Muscle of leg (tissue), 11 donors: ENCODE data around the gene ZNF594. TPM values are rescaled to one million over a fixed set of nuclear protein-coding genes. Genes with fewer than 3 reads are reported as not detected.

ENCODE experiments used
- DNase-seq: peaks from one replicate; pipeline ENCODE4 v3.0.0; 2013
- H3K27ac ChIP-seq: one replicate; pipeline ENCODE4 v1.5.1; 2013; ENCODE audit warnings: mild to moderate bottlenecking, low read length, control low read depth
- H3K27me3 ChIP-seq: one replicate; pipeline ENCODE4 v1.6.1; 2013; ENCODE audit warnings: low read length; ENCODE audit not compliant: control insufficient read depth, insufficient read depth
- H3K36me3 ChIP-seq: one replicate; pipeline ENCODE4 v1.6.1; 2013; ENCODE audit warnings: low read length; ENCODE audit not compliant: control insufficient read depth, insufficient read depth
- H3K4me1 ChIP-seq: one replicate; pipeline ENCODE4 v1.6.1; 2013; ENCODE audit warnings: low read length; ENCODE audit not compliant: control insufficient read depth, insufficient read depth
- H3K4me3 ChIP-seq: one replicate; pipeline ENCODE4 v1.5.1; 2013; ENCODE audit warnings: low read length, control low read depth
- H3K9me3 ChIP-seq: replicated peaks from 2 replicates; pipeline ENCODE4 v1.6.1; 2013; ENCODE audit warnings: low read depth, low read length; ENCODE audit not compliant: control insufficient read depth
- WGBS: methylation state at CpG from one replicate; pipeline ENCODE4 v1.1.5; 2013; ENCODE audit warnings: missing lambda C conversion rate; ENCODE audit not compliant: insufficient coverage; 5-methylcytosine and 5-hydroxymethylcytosine counted together
- polyA plus RNA-seq, 8 donors: library from polyadenylated mRNA; unstranded; fragments of 120-200 nt; gene quantifications; one replicate each; pipeline versions ENCODE4 v1.2.1 to v1.2.3, GENCODE V29; 2013; ENCODE audit warnings: inconsistent platforms in 1 of 8, low replicate concordance in 1 of 8; ENCODE audit not compliant: insufficient read length in 8 of 8, insufficient read depth in 1 of 8
- total RNA-seq: library from RNA; stranded (reverse); fragments of 120-200 nt; gene quantifications from one replicate; pipeline ENCODE4 v1.2.4, GENCODE V29; 2013

ZNF594 gene
- total and polyA plus RNA-seq, 9 donors = 6.5 to 15.2 (median 8.6) TPM

DNA sequence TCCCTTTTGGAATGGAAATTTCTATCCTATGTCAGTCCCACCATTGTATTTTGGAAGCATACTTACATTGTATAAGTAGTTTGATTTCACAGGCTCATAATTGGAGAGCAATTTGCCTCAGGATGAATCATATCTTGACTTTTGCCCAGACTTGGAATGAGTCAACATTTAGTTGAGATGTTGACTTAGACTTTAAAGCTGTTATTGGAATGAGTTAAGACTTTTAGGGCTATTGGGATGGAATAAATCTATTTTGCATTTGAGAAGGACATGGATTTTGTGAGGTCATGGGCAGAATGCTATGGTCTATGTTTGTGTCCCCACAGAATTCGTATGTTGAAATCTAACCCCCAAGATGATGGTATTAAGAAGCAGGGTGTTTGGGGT is 12.2 kb upstream of the ZNF594 start:
- H3K27me3 ChIP-seq = no peaks in the 10 kb centered on the region
- H3K4me1 ChIP-seq = no peaks in the 10 kb centered on the region
- H3K4me3 ChIP-seq = no peak overlapping the region
- H3K9me3 ChIP-seq = no peaks in the 10 kb centered on the region
- no peak overlapping the region for H3K27ac ChIP-seq
- no peak for DNase-seq
- WGBS = 88% methylated on average over 1 of the region's 1 CpG
- no peaks in the 10 kb centered on the region for H3K36me3 ChIP-seq

DNA sequence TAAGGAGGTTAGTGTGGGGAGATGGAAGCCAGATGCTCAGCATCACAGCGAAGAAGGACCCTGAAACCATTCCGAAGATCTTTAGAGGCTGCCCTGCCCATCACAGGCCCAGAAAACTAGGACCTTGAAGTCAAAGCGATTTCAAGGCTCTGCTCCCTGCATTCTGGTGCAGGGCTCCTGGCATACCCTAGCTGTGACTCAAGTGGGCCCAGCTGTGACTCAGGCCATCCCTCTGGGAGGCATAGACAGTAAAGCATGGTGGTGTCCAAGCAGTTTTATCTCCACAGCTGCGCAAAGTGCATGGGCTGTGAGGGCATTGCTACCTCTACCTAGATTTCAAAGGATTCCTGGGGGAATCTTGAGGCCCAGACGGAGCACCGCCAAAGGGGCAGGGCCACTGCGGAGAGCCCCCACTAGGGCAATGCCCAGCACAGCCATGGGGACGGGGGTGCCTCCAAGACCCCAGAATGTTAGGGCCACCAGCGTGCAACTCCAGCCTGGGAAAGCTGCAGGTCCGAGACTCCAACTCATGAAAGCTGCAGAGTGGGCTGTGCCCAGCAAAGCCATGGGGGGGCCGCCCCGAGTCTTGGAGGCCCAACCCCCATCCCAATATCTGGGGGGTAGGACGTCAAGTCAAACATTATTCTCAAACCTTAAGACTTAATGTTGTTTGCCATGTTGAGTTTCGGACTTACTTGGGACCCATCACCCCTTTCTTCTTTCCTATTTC is 11.7 kb upstream of the ZNF594 start:
- no peak for DNase-seq
- Histone ChIP-seq H3K4me3 (no peak overlapping the region), H3K27me3 (no peaks in the 10 kb centered on the region), H3K4me1 (no peaks in the 10 kb centered on the region), H3K36me3 (no peaks in the 10 kb centered on the region), H3K27ac (no peak overlapping the region), H3K9me3 (no peaks in the 10 kb centered on the region)
- 95% methylated on average over 11 of the region's 14 CpGs for WGBS

DNA sequence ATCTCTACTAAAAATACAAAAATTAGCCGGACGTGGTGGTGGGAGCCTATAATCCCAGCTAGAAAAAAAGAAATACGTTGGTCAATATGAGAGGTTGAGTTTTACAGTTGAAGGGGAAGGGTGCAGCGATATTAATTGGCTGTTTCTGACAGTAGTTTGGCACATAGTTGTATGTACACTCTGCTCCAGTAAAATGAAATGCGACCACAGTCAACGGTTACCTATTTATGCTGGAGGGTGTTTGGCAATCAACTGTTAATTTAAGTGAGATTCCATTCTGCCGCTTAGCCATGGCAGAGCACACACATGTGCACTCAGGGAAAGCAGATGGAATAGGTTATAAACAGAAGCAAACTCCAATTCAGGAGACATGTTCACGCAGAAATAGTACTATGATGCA is 9.3 kb upstream of the ZNF594 start:
- no peak for DNase-seq
- 69% methylated on average over 6 of the region's 8 CpGs for WGBS
- H3K4me3 ChIP-seq = no peak overlapping the region
- no peaks in the 10 kb centered on the region for H3K36me3 ChIP-seq
- H3K9me3 ChIP-seq = no peaks in the 10 kb centered on the region
- H3K27ac ChIP-seq = no peak overlapping the region
- H3K27me3 ChIP-seq = no peaks in the 10 kb centered on the region
- no peaks in the 10 kb centered on the region for H3K4me1 ChIP-seq

DNA sequence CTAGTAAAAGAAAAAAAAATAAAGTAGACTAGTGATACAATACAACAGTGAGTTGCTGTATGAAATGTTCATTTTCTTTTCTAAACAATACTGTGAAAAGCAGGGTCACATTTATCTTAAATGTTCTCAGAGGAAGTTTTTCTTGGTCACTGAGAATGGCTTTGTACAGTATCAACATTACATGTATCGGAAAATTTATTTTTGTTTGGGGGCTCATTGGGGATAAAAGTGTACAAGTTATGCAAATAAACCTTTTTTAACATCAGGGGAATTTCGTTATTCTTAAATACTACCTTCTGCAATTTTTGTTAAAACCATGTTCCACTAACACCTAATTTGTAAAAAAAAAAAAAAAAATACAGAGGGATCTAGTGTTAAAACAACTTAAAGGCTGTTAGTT is 8.7 kb upstream of the ZNF594 start:
- Histone ChIP-seq H3K9me3 (no peaks in the 10 kb centered on the region), H3K27me3 (no peaks in the 10 kb centered on the region), H3K36me3 (no peaks in the 10 kb centered on the region), H3K4me3 (no peak overlapping the region), H3K4me1 (no peaks in the 10 kb centered on the region), H3K27ac (no peak overlapping the region)
- DNase-seq = no peak
- no CpG with 5 or more reads among the region's 2 CpGs for WGBS

DNA sequence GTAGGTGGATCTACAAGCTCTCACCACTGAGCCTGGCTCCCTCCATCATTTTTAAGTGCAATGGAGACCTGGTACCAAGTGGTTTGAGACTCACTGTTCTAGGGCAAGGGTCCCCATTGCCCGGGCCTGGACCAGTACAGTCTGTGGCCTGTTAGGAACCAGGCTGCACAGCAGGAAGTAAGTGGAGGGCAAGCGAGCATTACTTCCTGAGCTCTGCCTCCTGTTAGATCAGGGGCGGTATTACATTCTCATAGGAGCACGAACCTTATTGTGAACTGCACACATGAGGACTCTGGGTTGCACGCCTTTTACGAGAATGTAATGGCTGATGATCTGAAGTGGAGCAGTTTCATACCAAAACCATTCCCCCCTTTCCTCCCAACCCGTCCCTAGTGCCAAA is 6.8 kb upstream of the ZNF594 start:
- Histone ChIP-seq H3K4me3 (no peak overlapping the region), H3K27me3 (no peaks in the 10 kb centered on the region), H3K9me3 (no peaks in the 10 kb centered on the region), H3K36me3 (no peaks in the 10 kb centered on the region), H3K4me1 (no peaks in the 10 kb centered on the region), H3K27ac (no peak overlapping the region)
- 68% methylated on average over 2 of the region's 7 CpGs for whole genome bisulfite sequencing
- DNase-seq = no peak

DNA sequence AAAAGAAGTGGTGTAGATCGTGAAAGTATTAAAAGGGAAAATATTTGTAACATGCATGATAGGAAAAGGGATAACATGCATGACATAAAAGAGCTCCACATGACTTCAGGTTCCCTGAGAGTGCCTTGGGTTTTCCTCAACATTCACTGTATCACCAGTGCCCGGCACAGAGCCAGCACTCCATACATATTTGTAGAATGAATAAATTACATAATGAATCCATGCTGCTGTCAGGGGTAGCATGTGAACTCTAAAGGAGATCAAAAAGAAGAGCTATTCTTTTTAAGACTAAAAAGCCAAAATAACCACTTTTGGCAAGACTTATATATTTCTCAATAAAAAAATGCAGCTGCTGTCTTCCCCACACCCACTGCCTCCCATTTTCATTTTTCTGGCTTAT is 2.7 kb upstream of the ZNF594 start:
- Histone ChIP-seq H3K4me1 (peaks cover 9% of the 10 kb centered on the region), H3K27ac (no peak overlapping the region), H3K27me3 (no peaks in the 10 kb centered on the region), H3K36me3 (peaks cover 9% of the 10 kb centered on the region), H3K4me3 (no peak overlapping the region), H3K9me3 (peaks cover 11% of the 10 kb centered on the region)
- DNase-seq = no peak
- WGBS = no CpG with 5 or more reads among the region's 2 CpGs

DNA sequence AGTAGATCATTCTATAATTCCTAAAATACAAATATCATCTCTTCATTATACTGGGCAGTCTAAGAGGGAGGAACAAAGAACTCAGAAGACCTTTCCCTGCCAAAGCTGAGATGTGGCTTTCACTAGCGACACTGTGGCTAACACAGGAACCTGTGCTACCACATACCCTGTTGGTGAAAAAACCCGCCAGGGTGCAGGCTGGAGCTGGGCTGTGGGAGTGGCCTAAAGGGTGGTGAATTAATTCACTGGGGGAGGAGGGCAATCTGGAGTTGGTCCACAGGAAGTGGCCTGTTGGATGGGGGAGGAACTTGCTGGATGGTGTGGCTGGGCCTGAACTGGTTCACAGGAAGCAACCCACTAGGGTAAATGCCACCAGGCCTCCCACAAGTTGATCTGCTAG is 7.4 kb downstream of the ZNF594 start:
- H3K27me3 ChIP-seq = no peaks in the 10 kb centered on the region
- peaks cover 84% of the 10 kb centered on the region for H3K9me3 ChIP-seq
- no peak overlapping the region for H3K4me3 ChIP-seq
- no peak overlapping the region for H3K27ac ChIP-seq
- H3K36me3 ChIP-seq = peaks cover 17% of the 10 kb centered on the region
- no peak for DNase-seq
- H3K4me1 ChIP-seq = no peaks in the 10 kb centered on the region
- WGBS = 94% methylated on average over 2 of the region's 2 CpGs

DNA sequence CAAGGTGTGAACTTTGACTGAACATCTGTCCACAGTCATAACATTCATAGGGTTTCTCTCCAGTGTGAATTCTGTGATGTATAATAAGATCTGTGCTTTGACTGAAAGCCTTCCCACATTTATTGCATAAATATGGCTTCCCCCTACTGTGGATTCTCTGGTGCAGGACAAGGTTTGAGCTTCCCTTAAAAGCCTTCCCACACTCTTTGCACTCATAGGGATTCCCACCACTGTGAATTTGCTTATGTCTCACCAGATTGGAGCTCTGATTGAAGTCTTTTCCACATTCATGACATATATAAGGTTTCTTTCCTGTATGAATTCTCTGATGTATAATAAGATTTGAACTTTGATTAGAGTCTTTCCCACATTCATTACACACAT is 8.3 kb downstream of the ZNF594 start:
- DNase-seq = no peak
- Histone ChIP-seq H3K4me3 (no peak overlapping the region), H3K27me3 (no peaks in the 10 kb centered on the region), H3K36me3 (peaks cover 15% of the 10 kb centered on the region), H3K9me3 (peaks cover 84% of the 10 kb centered on the region), H3K4me1 (no peaks in the 10 kb centered on the region), H3K27ac (no peak overlapping the region)

DNA sequence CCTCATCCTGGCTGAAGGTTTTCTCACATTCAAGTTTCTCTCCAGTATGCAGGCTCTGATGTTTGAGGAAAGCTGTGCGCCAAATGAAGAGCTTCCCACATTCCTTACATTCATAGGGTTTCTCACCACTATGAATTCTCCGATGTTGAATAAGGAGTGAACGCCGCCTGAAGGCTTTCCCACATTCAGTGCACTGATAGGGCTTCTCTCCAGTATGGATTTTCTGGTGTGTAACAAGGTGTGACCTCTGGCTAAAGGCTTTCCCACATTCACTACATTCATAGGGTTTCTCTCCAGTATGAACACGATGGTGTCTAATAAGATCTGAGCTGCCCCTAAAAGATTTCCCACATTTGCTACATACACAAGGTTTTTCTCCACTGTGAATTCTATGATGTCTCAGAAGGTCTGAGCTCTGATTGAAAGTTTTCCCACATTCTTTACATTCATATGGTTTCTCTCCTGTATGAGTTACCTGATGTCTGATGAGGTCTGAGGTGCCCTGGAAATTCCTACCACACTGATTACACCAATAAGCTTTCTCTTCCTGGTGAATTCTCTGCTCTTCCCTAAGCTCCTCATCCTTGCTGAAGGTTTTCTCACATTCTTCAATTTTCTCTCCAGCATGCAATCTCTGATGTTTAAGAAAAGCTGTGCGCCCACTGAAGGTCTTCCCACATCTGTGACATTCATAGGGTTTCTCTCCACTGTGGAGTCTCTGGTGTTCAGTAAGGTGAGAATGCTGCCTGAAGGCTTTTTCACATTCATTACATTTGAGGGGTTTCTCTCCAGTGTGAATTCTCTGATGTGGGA is 8.9 kb downstream of the ZNF594 start:
- Histone ChIP-seq H3K36me3 (peaks cover 15% of the 10 kb centered on the region), H3K4me1 (no peaks in the 10 kb centered on the region), H3K27me3 (no peaks in the 10 kb centered on the region), H3K4me3 (no peak overlapping the region), H3K9me3 (peaks cover 82% of the 10 kb centered on the region), H3K27ac (no peak overlapping the region)
- no CpG with 5 or more reads among the region's 6 CpGs for WGBS
- DNase-seq = no peak

DNA sequence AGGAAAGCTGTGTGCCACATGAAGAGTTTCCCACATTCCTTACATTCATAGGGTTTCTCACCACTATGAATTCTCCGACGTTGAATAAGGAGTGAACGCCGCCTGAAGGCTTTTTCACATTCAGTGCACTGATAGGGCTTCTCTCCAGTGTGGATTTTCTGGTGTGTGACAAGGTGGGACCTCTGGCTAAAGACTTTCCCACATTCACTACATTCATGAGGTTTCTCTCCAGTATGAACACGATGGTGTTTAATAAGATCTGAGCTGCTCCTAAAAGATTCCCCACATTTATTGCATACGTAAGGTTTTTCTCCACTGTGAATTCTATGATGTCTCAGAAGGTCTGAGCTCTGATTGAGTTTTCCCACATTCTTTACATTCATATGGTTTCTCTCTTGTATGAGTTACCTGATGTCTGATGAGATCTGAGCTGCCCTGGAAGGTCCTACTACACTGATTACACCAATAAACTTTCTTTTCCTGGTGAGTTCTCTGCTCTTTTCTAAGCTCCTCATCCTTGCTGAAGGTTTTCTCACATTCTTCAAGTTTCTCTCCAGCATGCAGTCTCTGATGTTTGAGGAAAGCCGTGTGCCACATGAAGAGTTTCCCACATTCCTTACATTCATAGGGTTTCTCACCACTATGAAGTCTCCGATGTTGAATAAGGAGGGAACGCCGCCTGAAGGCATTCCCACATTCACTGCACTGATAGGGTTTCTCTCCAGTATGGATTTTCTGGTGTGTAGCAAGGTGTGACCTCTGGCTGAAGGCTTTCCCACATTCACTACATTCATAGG is 10.0 kb downstream of the ZNF594 start:
- Histone ChIP-seq H3K4me3 (no peak overlapping the region), H3K27ac (no peak overlapping the region), H3K36me3 (peaks cover 13% of the 10 kb centered on the region), H3K9me3 (peaks cover 79% of the 10 kb centered on the region), H3K4me1 (no peaks in the 10 kb centered on the region), H3K27me3 (no peaks in the 10 kb centered on the region)
- WGBS = no CpG with 5 or more reads among the region's 10 CpGs
- DNase-seq = no peak
